ENCODE measurements around the gene ZNF646. TPM values are rescaled to one million over a fixed set of nuclear protein-coding genes. Genes with fewer than 3 reads are reported as not detected.

Gene ZNF646
- total and polyA plus RNA-seq, 4 donors: 0.89 to 9.6 (median 4.0) TPM

GRCh38 chr16:31105677-31106213, 31.5 kb downstream of the ZNF646 start (continued):
- peak; percentile 21 for TF ChIP-seq FOXA1 (IDR thresholded peaks at IDR 0.05)
- peak; percentile 41 for TF ChIP-seq FOXA2 (IDR thresholded peaks at IDR 0.05)
- TF ChIP-seq NR2F2 (IDR thresholded peaks at IDR 0.05): peak; percentile 73
- peak; percentile 87 for TF ChIP-seq SP1 (IDR thresholded peaks at IDR 0.05)
- no peak for TF ChIP-seq HNF4G (IDR thresholded peaks at IDR 0.05)
- no peak for TF ChIP-seq JUND (IDR thresholded peaks at IDR 0.05)
- no peak for TF ChIP-seq TAF1 (conservative IDR thresholded peaks at IDR 0.05)

- TF ChIP-seq ATF3 (IDR thresholded peaks at IDR 0.05): no peak
- TF ChIP-seq MAX (IDR thresholded peaks at IDR 0.05): no peak
- no peak for TF ChIP-seq NR2F2 (IDR thresholded peaks at IDR 0.05)
- TF ChIP-seq HNF4G (IDR thresholded peaks at IDR 0.05): no peak
- TF ChIP-seq ZBTB33 (IDR thresholded peaks at IDR 0.05): no peak
- no peak for TF ChIP-seq REST (IDR thresholded peaks at IDR 0.05)
- no peak for TF ChIP-seq JUND (IDR thresholded peaks at IDR 0.05)
- no peak for TF ChIP-seq SP1 (IDR thresholded peaks at IDR 0.05)
- no peak for TF ChIP-seq YY1 (IDR thresholded peaks at IDR 0.05)
- TF ChIP-seq RAD21 (IDR thresholded peaks at IDR 0.05): no peak
- TF ChIP-seq GABPA (IDR thresholded peaks at IDR 0.05 in 1 of 2, conservative IDR thresholded peaks at IDR 0.05 in 1 of 2): no peak
- TF ChIP-seq FOXA2 (IDR thresholded peaks at IDR 0.05): no peak
- no peak for TF ChIP-seq FOXA1 (IDR thresholded peaks at IDR 0.05)
- no peak for TF ChIP-seq TAF1 (conservative IDR thresholded peaks at IDR 0.05)
- no peak for TF ChIP-seq EGR1 (IDR thresholded peaks at IDR 0.05; ENCODE audit: low read depth in 2 of 2)
- no peak for TF ChIP-seq HNF4A (conservative IDR thresholded peaks at IDR 0.05)
- TF ChIP-seq CTCF (IDR thresholded peaks at IDR 0.05; ENCODE audit: low read depth, low read length, missing input control): no peak
- no peak for TF ChIP-seq RXRA (IDR thresholded peaks at IDR 0.05)
- no peak for DNase-seq (ENCODE audit: low spot score)
- no peak overlapping the region for H3K9ac ChIP-seq (ENCODE audit: low read depth in 1 of 2, low read length in 2 of 2)
- no peaks in the 10 kb centered on the region for H3K27me3 ChIP-seq (ENCODE audit: control insufficient read depth in 4 of 4, insufficient read depth in 4 of 4, low read length in 3 of 4)
- WGBS: 83% methylated on average over 28 of the region's 28 CpGs
- no peaks in the 10 kb centered on the region for H3K9me3 ChIP-seq (ENCODE audit: control insufficient read depth in 4 of 4, low read length in 3 of 4)
- H3K36me3 ChIP-seq (ENCODE audit: control insufficient read depth in 4 of 4, insufficient read depth in 3 of 4, low read depth in 1 of 4, low read length in 3 of 4): peaks cover 0 to 8% (median 2%) of the 10 kb centered on the region in 4 donors
- peaks cover 0 to 33% (median 20%) of the 10 kb centered on the region in 4 donors for H3K4me1 ChIP-seq (ENCODE audit: control insufficient read depth in 4 of 4, insufficient read depth in 4 of 4, low read length in 3 of 4)
- H3K4me3 ChIP-seq (ENCODE audit: low read depth in 1 of 3, low read length in 3 of 3): no peak overlapping the region
- H3K27ac ChIP-seq (ENCODE audit: low read depth in 1 of 2, low read length in 2 of 2): peak overlapping the region; percentile 86 to 96
These were observed 32.6 kb downstream of the ZNF646 start for GRCh38 chr16:31106509-31107464.

Measured in liver (tissue), 9 donors.